K562 (cell line): ENCODE data around the gene PCMTD2. TPM values are rescaled to one million over a fixed set of nuclear protein-coding genes. Genes with fewer than 3 reads are reported as not detected.
"Not testable (repeated sequence)": the region's sequence is repeated elsewhere in the genome, so short reads cannot be mapped to it uniquely, and the experiment has no call there.

Source experiments
- CBX1 ChIP-seq: sonication (generic); IDR thresholded peaks from 2 replicates; pipeline ENCODE4 v1.6.1; 2016; ENCODE audit warnings: antibody characterized with exemption, low read depth, mild to moderate bottlenecking
- CBX3 ChIP-seq, 2 experiments: IDR thresholded peaks; 1 replicate in 1 of 2; 2 replicates in 1 of 2; pipeline ENCODE4 v1.6.1; 2012; ENCODE audit warnings: inconsistent platforms in 2 of 2, low read length in 2 of 2, borderline replicate concordance in 1 of 2, control low read depth in 1 of 2
- CBX5 ChIP-seq: IDR thresholded peaks from 2 replicates; pipeline ENCODE4 v1.6.1; 2014; ENCODE audit warnings: low read depth, borderline replicate concordance
- CTBP1 ChIP-seq: fragments of 450-650 bp; IDR thresholded peaks from 2 replicates; pipeline ENCODE4 v1.6.1; 2016; ENCODE audit warnings: borderline replicate concordance
- MYC ChIP-seq, 2 experiments: fragments of 250-450 bp in 1 of 2; sonication (Bioruptor Pico) in 1 of 2; IDR thresholded peaks; 2 replicates each; pipeline versions ENCODE4 v1.5.1 to v1.6.1; 2012 to 2021; ENCODE audit warnings: low read depth in 2 of 2, borderline replicate concordance in 1 of 2, improper control_type of control experiment in 1 of 2, low read length in 1 of 2, mild to moderate bottlenecking in 1 of 2, moderate library complexity in 1 of 2
- NONO ChIP-seq, 2 experiments: fragments of 200-400 bp in 1 of 2; fragments of 450-650 bp in 1 of 2; formaldehyde crosslinking in 1 of 2; IDR thresholded peaks; 2 replicates each; pipeline ENCODE4 v1.6.1; 2017; ENCODE audit warnings: low read depth in 2 of 2, mild to moderate bottlenecking in 2 of 2, moderate library complexity in 2 of 2, low read length in 1 of 2
- PRPF4 ChIP-seq: fragments of 200-400 bp; formaldehyde crosslinking; IDR thresholded peaks from one replicate; pipeline ENCODE4 v1.6.1; 2017; ENCODE audit warnings: low read length, low read depth, mild to moderate bottlenecking; ENCODE audit not compliant: insufficient read depth, poor library complexity, severe bottlenecking
- ZFX ChIP-seq: sonication (generic); formaldehyde crosslinking; IDR thresholded peaks from 2 replicates; pipeline ENCODE4 v1.8.0; 2022; ENCODE audit warnings: mild to moderate bottlenecking, missing genetic modification reagents, moderate library complexity
- ZNF24 ChIP-seq: fragments of 450-650 bp; IDR thresholded peaks from 2 replicates; pipeline ENCODE4 v1.6.1; 2016
- polyA plus RNA-seq, 8 experiments: library from polyadenylated mRNA; depleted of rRNA in 4 of 8; stranded (reverse) in 5 of 8; unstranded in 3 of 8; fragments of >200 nt; fragmentation: Nextera tagmentation in 2 of 8; fragmentation: Illumina TruSeq in 1 of 8; extraction: Ambion mirVana in 2 of 8; extraction: Trizol in 1 of 8; gene quantifications; 2 replicates each; pipeline versions ENCODE4 v1.2.1 to v1.2.3, GENCODE V29; 2011 to 2014; ENCODE audit warnings: inconsistent platforms in 1 of 8, missing spikeins in 1 of 8
- total RNA-seq, 7 experiments: library from RNA; depleted of rRNA in 6 of 7; stranded (reverse); fragments of >200 nt in 6 of 7; fragmentation: Illumina TruSeq in 2 of 7; extraction: Trizol in 2 of 7; gene quantifications; 2 replicates each; pipeline versions ENCODE4 v1.2.1 to v1.2.3, GENCODE V29; 2011 to 2021; ENCODE audit warnings: low replicate concordance in 1 of 7
- TF ChIP-seq, protein P1 (sequence below): sonication (generic); formaldehyde crosslinking; IDR thresholded peaks from 2 replicates; pipeline ENCODE4 v1.8.0; 2022; ENCODE audit warnings: mild to moderate bottlenecking, missing genetic modification reagents, borderline replicate concordance
- TF ChIP-seq, protein P2 (sequence below), 2 experiments: fragments of 450-650 bp in 1 of 2; sonication (generic) in 1 of 2; formaldehyde crosslinking in 1 of 2; IDR thresholded peaks in 1 of 2; conservative IDR thresholded peaks in 1 of 2; 2 replicates each; pipeline versions ENCODE4 v1.6.1 to v1.8.1; 2016 to 2023; ENCODE audit warnings: mild to moderate bottlenecking in 2 of 2, moderate library complexity in 2 of 2, inconsistent platforms in 1 of 2, missing genetic modification reagents in 1 of 2
- TF ChIP-seq, protein P3 (sequence below), 2 experiments: fragments of 450-650 bp in 1 of 2; IDR thresholded peaks; 2 replicates each; pipeline ENCODE4 v1.6.1; 2011 to 2017; ENCODE audit warnings: low read depth in 2 of 2, antibody characterized with exemption in 1 of 2, borderline replicate concordance in 1 of 2, low read length in 1 of 2, mild to moderate bottlenecking in 1 of 2, mixed read lengths in 1 of 2; ENCODE audit not compliant: control insufficient read depth in 1 of 2
- TF ChIP-seq, protein P4 (sequence below): fragments of 450-650 bp; IDR thresholded peaks from 2 replicates; pipeline ENCODE4 v1.6.1; 2016; ENCODE audit warnings: mild to moderate bottlenecking

Gene PCMTD2
- total and polyA plus RNA-seq, 9 of the 15 experiments (the other 6 are each of a cell fraction or from before 2014, with no cell fraction given): 11.3 to 49.3 (median 28.4) TPM

DNA sequence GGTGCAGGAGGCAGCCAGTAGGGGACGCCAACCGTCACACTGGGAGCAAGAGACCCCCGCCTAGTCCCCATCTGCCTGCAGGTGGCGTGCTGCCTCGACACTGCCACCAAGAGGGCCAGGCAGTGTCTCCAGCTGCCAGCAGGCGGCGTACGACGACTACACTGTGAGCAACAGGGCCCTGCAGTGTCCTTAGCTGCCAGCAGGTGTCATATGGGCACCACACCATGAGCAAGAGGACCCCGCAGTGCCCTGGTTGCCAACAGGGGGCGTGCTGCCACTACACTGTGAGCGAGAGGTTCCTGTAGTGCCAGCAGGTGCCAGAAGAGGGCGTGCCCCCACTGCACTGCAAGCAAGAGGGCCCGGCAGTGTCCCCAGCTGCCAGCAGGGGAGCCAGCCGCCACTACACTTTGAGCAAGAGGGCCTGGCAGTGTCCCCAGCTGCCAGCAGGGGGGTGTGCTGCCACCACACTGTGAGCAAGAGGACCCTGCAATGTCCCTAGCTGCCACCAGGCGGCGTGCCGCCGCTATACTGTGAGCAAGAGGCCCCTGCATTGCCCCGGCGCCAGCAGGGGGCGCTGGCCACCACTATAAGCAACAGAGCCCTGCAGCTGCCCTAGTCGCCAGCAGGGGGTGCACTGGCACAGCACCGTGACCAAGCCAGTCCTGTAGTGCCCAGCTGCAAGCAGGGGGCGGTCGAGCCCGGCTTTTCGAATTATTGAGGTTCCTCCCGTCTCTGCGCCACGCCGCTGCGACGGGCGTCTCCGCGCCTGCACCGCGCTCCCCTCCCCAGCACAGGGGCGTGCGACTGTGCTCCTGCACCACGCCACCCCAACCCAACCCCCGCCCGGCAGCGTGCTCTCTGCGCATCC lies 30.3 kb downstream of the PCMTD2 start (continued):
- TF ChIP-seq CBX5: peak; percentile 22; the same call in 1 of the 2 replicates
- TF ChIP-seq, protein P1, sequence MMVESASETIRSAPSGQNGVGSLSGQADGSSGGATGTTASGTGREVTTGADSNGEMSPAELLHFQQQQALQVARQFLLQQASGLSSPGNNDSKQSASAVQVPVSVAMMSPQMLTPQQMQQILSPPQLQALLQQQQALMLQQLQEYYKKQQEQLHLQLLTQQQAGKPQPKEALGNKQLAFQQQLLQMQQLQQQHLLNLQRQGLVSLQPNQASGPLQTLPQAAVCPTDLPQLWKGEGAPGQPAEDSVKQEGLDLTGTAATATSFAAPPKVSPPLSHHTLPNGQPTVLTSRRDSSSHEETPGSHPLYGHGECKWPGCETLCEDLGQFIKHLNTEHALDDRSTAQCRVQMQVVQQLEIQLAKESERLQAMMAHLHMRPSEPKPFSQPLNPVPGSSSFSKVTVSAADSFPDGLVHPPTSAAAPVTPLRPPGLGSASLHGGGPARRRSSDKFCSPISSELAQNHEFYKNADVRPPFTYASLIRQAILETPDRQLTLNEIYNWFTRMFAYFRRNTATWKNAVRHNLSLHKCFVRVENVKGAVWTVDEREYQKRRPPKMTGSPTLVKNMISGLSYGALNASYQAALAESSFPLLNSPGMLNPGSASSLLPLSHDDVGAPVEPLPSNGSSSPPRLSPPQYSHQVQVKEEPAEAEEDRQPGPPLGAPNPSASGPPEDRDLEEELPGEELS (CRISPR knock-in tag): peak; percentile 87; the same call in 1 of the 2 replicates
- peak; percentile 91 for TF ChIP-seq CBX1
- peak; percentile 35; the same call in 1 of the 2 replicates for TF ChIP-seq MYC (IDR thresholded peaks at IDR 0.05; ENCODE audit: low read depth, low read length)
- TF ChIP-seq MYC (CRISPR knock-in tag; IDR thresholded peaks at IDR 0.05; ENCODE audit: borderline replicate concordance, low read depth): not testable (repeated sequence)
- peak; percentile 58; the same call in 1 of the 2 replicates for TF ChIP-seq ZNF24
- TF ChIP-seq CTBP1: 0 out of 2 replicates have a peak, but pooled peaks have one; percentile 54
- peak; percentile 99 for TF ChIP-seq PRPF4
- TF ChIP-seq, protein P2, sequence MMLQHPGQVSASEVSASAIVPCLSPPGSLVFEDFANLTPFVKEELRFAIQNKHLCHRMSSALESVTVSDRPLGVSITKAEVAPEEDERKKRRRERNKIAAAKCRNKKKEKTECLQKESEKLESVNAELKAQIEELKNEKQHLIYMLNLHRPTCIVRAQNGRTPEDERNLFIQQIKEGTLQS (IDR thresholded peaks at IDR 0.05): not testable (repeated sequence)
- TF ChIP-seq, protein P2 (CRISPR knock-in tag; conservative IDR thresholded peaks at IDR 0.05): peak; percentile 60; the same call in 1 of the 2 replicates
- peak in 1 of 2 experiments; percentile 91; a peak in 2 of 4 replicates for TF ChIP-seq NONO (IDR thresholded peaks at IDR 0.05; ENCODE audit: low read depth in 2 of 2, low read length in 1 of 2)
- TF ChIP-seq ZFX (CRISPR knock-in tag): peak; percentile 69
- peak in 1 of 2 experiments; percentile 70; a peak in 2 of 3 replicates for TF ChIP-seq CBX3 (IDR thresholded peaks at IDR 0.05; ENCODE audit: borderline replicate concordance in 1 of 2, low read length in 2 of 2)
- TF ChIP-seq, protein P3, sequence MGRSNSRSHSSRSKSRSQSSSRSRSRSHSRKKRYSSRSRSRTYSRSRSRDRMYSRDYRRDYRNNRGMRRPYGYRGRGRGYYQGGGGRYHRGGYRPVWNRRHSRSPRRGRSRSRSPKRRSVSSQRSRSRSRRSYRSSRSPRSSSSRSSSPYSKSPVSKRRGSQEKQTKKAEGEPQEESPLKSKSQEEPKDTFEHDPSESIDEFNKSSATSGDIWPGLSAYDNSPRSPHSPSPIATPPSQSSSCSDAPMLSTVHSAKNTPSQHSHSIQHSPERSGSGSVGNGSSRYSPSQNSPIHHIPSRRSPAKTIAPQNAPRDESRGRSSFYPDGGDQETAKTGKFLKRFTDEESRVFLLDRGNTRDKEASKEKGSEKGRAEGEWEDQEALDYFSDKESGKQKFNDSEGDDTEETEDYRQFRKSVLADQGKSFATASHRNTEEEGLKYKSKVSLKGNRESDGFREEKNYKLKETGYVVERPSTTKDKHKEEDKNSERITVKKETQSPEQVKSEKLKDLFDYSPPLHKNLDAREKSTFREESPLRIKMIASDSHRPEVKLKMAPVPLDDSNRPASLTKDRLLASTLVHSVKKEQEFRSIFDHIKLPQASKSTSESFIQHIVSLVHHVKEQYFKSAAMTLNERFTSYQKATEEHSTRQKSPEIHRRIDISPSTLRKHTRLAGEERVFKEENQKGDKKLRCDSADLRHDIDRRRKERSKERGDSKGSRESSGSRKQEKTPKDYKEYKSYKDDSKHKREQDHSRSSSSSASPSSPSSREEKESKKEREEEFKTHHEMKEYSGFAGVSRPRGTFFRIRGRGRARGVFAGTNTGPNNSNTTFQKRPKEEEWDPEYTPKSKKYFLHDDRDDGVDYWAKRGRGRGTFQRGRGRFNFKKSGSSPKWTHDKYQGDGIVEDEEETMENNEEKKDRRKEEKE (IDR thresholded peaks at IDR 0.05; ENCODE audit: borderline replicate concordance in 1 of 2, control insufficient read depth in 1 of 2, low read depth in 2 of 2, low read length in 1 of 2): peak in 1 of 2 experiments; percentile 72; a peak in 1 of 4 replicates
- TF ChIP-seq, protein P4, sequence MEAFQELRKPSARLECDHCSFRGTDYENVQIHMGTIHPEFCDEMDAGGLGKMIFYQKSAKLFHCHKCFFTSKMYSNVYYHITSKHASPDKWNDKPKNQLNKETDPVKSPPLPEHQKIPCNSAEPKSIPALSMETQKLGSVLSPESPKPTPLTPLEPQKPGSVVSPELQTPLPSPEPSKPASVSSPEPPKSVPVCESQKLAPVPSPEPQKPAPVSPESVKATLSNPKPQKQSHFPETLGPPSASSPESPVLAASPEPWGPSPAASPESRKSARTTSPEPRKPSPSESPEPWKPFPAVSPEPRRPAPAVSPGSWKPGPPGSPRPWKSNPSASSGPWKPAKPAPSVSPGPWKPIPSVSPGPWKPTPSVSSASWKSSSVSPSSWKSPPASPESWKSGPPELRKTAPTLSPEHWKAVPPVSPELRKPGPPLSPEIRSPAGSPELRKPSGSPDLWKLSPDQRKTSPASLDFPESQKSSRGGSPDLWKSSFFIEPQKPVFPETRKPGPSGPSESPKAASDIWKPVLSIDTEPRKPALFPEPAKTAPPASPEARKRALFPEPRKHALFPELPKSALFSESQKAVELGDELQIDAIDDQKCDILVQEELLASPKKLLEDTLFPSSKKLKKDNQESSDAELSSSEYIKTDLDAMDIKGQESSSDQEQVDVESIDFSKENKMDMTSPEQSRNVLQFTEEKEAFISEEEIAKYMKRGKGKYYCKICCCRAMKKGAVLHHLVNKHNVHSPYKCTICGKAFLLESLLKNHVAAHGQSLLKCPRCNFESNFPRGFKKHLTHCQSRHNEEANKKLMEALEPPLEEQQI: peak; percentile 94
